GM04504 (cell line): ENCODE data around the gene FALEC.
A peak's percentile ranks its signal among the peaks of the same experiment; 100 is the strongest.

Experiments used
- DNase-seq: peaks from one replicate; pipeline ENCODE4 v3.0.0-alpha.2; 2012; ENCODE audit warnings: low read depth

The FALEC gene

GRCh38 chr1:150545486-150546032 lies 30.0 kb downstream of the FALEC start:
- no peak for DNase-seq

GRCh38 chr1:150546294-150546937 lies 30.9 kb downstream of the FALEC start:
- DNase-seq: no peak

GRCh38 chr1:150548324-150548631 lies 32.7 kb downstream of the FALEC start:
- no peak for DNase-seq

GRCh38 chr1:150548632-150549495 lies 33.3 kb downstream of the FALEC start, which contains the start of gene ADAMTSL4:
ADAMTSL4 (plus strand) TSS chr1:150549408; CDS start chr1:150552289, 2,881 bp downstream.
- no peak for DNase-seq

GRCh38 chr1:150549496-150550221 lies 34.1 kb downstream of the FALEC start:
- DNase-seq: no peak

GRCh38 chr1:150550222-150551050 lies 34.9 kb downstream of the FALEC start:
- no peak for DNase-seq

- no peak for DNase-seq
These were observed 35.7 kb downstream of the FALEC start for GRCh38 chr1:150551051-150551783.

- DNase-seq: no peak
These were observed 36.2 kb downstream of the FALEC start for GRCh38 chr1:150551784-150552127.

- peak; percentile 73 for DNase-seq
These were observed 36.8 kb downstream of the FALEC start for GRCh38 chr1:150552128-150552910.

- no peak for DNase-seq
These were observed 37.3 kb downstream of the FALEC start for GRCh38 chr1:150552911-150553289.

GRCh38 chr1:150553392-150554085 lies 38.0 kb downstream of the FALEC start:
- DNase-seq: no peak

- no peak for DNase-seq
These were observed 38.5 kb downstream of the FALEC start for GRCh38 chr1:150554086-150554452.

- no peak for DNase-seq
These were observed 39.8 kb downstream of the FALEC start for GRCh38 chr1:150555198-150555970.

- no peak for DNase-seq
These were observed 40.7 kb downstream of the FALEC start for GRCh38 chr1:150555971-150556865.

- DNase-seq: no peak
These were observed 41.6 kb downstream of the FALEC start for GRCh38 chr1:150557065-150557600.

GRCh38 chr1:150557813-150558212 lies 42.3 kb downstream of the FALEC start:
- DNase-seq: no peak

- no peak for DNase-seq
These were observed 42.8 kb downstream of the FALEC start for GRCh38 chr1:150558303-150558704.
